Stimulated activated CD4-positive, alpha-beta T cell treated with anti-CD3 and anti-CD28 coated beads, TNF-alpha, amount 100 ng/mL, for 48 hours (primary cell): ENCODE measurements around the gene HNRNPUL2.
"Not testable (repeated sequence)": the region's sequence is repeated elsewhere in the genome, so short reads cannot be mapped to it uniquely, and the experiment has no call there.

Source experiments
- DNase-seq, 3 donors: peaks; one replicate each; pipeline ENCODE4 v3.0.0-alpha.2; 2020; ENCODE audit warnings: low read depth in 3 of 3

Gene HNRNPUL2

DNA sequence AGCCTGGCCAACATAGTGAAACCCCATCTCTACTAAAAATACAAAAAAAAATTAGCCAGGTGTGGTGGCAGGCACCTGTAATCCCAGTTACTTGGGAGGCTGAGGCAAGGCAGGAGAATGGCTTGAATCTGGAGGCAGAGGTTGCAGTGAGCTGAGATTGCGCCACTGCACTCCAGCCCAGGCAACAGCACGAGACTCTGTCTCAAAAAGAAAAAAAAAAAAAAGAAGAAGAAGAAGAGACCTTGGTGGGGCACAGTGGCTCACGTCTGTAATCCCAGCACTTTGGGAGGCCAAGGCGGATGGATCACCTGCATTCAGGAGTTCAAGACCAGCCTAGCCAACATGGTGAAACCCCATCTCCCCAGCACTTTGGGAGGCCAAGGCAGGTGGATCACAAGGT, 23.3 kb downstream of the HNRNPUL2 start:
- not testable (repeated sequence) for DNase-seq

DNA sequence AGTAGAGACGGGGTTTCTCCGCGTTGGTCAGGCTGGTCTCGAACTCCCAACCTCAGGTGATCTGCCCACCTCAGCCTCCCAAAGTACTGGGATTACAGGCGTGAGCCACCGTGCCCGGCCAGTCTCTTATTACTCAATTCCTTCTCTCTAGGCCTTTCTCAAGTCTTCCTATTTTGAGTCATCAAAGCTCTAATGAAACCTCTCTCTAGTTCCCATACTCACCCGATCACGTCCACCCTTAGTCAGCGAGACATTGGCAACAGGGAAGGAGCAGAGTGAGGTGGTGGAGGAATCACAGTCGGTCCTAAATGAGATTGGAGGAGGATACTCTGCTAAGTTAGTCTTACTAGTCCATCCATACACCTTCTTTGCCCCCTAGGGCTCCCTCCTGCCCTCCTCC, 25.0 kb downstream of the HNRNPUL2 start:
- no peak for DNase-seq

DNA sequence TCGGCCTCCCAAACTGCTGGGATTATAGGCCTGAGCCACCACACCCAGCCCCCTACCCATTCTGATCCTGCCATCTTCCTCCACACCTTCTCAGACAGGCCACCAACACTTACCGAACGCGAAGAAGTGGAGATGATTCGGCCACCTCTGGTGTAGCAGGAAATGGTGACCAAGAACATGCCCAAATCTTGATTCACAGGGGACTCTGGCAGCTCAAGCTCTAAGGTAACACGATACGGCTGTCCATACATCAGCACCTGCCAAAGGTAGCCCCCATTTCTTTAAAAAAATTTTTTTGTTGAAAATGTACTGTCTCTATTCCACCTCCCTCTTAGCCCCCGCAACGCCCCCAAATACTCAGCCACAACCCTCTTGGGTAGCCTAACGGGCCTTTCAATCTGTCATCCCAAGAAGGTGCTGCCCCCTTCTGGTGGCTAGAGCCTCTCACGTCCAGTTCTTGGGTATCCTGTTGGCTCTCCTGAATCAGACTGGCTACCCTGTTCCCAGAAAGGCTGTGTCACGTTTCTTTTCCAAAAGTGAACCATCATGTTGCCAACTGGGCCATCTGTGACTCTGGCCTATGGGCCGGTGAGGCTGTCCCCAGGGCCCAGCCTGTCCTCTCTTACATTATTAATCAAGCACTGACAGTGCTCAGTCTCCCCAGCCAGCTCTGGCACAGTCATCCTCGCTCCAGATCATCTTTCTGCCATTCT, 32.6 kb downstream of the HNRNPUL2 start:
- peak in 2 of 3 donors; percentile 56 to 71 for DNase-seq

DNA sequence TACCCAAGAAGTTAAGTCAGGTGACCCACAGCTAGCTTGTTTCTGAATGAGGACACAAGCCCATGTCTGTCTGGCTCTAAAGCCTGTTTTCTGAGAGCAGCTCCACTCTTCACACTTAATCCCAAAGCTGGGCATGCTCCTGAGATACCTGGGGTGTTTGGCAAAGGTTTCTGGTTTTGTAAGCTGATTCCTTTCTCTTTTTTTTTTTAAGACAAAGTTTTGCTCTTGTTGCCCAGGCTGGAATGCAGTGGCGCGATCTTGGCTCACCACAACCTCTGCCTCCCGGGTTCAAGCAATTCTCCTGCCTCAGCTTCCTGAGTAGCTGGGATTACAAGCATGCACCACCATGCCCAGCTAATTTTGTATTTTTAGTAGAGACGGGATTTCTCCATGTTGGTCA, 33.6 kb downstream of the HNRNPUL2 start:
- DNase-seq, result not testable (repeated sequence)

DNA sequence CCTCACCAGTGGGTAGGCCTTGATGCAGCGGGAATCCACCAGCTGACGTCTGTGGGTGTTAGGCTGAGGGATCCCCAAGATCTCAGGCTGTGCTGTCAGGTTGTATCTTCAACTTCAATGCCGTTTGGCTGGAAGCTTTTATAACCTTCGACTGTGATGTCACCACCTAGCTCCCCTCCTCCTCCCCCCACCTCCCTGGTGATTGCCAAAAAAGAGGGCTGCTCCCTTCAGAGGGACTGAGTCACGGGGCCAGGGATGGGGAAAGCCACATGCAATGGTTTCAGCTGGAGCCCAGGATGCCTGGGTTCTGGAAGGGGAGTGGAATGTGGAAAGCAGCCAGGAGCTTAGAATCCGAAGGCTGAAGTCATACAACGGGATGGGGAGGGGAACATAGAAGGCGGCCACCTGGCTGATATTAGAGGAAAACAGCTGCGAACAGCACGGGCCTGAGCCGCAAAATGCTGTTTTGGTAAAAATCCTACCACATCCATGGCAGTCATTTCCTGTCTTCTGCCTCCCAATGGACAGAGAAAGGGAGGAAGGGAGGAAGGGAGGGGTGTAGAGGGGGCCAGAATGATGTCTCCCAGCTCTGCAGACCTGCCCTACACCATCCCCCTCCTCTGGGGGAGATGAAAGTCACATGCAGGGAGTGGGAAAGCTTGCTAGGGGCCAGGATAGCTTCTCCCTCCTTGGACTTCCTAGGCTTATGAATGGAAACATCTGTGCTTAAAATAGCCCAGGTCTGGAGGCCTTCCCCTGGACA, 37.7 kb downstream of the HNRNPUL2 start, which contains the start of gene LRRN4CL:
Gene LRRN4CL (minus strand): TSS at position 110 of the 763 bp plus-strand sequence. CDS start 1,022 bp downstream, outside the sequence.
- DNase-seq, result no peak

GRCh38 chr11:62688491-62688890, 38.8 kb downstream of the HNRNPUL2 start:
- no peak for DNase-seq

DNA sequence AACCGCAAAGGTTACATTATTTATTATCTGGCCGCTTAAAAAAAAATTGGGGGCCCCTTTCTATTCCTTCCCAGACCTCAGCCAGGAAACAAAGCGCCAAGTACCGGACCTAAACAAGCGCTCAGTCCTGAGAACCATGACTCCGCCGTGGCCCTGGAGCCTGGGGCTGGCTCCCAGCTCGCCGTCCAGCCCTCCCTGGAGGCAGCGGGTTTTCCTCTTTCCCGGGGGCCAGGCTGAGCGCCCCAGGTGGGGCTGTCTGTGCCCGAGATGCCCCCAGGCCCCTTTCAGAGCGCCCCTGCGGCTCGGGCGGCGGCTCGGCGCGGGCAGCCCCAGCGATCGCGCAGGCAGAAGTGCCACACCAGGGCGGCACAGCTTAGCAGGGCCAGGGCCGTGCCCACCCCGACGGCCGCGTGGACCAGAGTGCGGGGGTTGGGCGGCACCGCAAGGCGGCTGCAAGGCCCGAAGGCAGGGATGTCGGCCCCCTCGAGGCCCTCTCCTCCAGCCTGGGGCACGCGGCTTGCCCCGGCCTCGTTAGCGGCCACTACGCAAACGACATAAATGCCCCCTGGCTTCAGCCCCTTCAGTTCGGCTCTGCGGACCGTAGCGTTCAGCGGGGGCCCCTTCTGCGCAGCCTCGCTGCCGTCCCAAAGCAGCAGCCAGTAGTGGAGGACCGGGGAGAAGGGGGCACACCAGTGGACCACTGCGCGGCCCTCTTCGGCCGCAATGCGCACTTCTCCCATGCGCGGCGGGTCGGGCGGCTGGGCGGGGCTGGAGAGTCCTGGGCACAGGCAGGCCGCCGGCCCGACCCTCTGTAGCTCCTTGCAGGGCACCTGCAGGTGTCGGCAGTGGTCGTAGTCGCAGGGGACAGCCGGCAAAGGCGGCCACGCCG, 39.5 kb downstream of the HNRNPUL2 start:
- no peak for DNase-seq

DNA sequence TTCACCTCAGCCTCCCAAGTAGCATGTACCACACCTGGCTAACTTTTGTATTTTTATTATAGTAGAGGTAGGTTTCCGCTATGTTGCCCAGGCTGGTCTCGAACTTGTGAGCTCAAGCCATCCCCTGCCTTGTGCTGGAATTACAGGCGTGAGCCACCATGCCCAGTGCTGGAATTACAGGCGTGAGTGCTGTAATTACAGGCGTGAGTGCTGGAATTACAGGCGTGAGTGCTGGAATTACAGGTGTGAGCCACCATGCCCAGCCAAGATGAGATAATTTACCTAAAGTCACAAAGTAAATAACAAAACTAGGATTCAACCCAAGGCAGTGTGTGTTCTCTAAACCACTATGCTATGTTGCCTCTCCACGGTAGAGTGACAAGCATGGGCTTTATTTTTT, 44.7 kb downstream of the HNRNPUL2 start:
- no peak for DNase-seq

DNA sequence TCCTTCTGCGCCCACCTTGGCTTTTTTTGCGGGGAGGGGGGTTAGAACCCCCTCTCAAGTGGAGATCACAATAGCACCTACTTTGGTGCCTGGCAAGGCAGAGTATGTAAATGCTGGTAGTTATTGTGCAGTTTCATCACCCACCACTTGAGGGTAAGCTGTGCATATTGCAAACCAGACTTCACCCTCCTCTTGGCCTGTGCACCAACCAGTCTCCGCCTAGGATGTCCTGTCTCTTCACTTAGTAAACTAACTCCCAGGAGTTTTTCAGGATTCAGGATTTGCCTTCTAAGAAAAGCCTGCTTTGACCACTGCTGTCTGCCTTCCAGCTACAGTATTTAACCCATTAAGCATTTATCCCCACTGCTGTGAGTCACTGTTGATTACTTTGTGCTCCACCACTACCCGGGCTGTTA, 46.4 kb downstream of the HNRNPUL2 start:
- DNase-seq, result peak in 1 of 3 donors; percentile 19

- DNase-seq, result peak; percentile 69 to 85 (median 82)
Measured at GRCh38 chr11:62678770-62679696, 48.2 kb downstream of the HNRNPUL2 start, which contains the start of gene UBXN1. UBXN1 (minus strand) TSS chr11:62679073; CDS start chr11:62678923, 150 bp downstream.

- no peak for DNase-seq
Measured at GRCh38 chr11:62678433-62678769, 48.9 kb downstream of the HNRNPUL2 start.

DNA sequence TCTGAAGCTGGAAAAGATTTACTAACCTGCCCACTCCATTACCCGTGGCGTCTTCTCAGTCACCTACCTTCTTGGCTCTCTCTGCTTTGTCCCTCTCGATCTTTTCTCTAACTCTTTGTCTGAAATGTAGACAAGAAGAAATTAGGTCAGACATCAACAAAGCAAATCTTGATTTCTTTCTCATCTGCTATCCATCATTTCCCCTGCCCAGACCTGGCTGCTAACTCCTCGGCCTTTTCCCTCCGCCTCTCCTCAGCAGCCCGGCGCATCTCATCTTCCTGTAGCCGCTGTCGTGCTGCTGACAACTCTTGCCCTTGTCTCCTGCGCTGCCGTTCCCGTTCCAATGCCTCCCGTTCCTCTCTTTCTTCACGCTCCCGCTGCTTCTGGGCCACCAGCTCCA, 49.5 kb downstream of the HNRNPUL2 start:
- DNase-seq, result no peak

- no peak for DNase-seq
Measured at GRCh38 chr11:62677156-62677555, 50.1 kb downstream of the HNRNPUL2 start.

DNA sequence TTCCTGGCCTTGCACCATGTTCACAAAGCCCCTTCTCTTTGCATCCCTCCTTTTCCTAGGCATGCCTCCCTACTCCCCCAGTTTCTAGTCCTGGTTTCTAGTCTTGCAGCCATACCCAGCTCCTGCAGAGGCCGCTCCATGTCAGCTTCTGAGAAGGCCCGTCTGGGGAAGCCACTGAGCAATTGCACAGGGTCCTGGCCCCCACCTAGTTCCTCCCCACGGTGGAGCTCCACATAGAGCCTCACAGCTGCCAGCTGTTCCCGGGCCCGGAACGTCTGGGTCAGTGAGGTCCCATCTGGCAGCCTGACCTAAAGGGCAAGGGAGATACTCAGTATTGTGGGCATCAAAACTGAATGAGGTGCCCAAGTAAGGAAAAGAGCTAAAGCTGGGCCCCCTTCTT, 50.6 kb downstream of the HNRNPUL2 start:
- no peak for DNase-seq

- not testable (repeated sequence) for DNase-seq
Measured at GRCh38 chr11:62675415-62675814, 51.8 kb downstream of the HNRNPUL2 start.

- no peak for DNase-seq
Measured at GRCh38 chr11:62673196-62673525, 54.1 kb downstream of the HNRNPUL2 start.

GRCh38 chr11:62671608-62672389, 55.5 kb downstream of the HNRNPUL2 start, which contains the start of the genes LBHD1 and UQCC3:
LBHD1 (minus strand) TSS chr11:62672267; CDS start chr11:62670031, 2,236 bp downstream.
UQCC3 (plus strand) TSS chr11:62671673; CDS start chr11:62671746, 73 bp downstream.
- DNase-seq, result peak; percentile 58 to 78 (median 76)

DNA sequence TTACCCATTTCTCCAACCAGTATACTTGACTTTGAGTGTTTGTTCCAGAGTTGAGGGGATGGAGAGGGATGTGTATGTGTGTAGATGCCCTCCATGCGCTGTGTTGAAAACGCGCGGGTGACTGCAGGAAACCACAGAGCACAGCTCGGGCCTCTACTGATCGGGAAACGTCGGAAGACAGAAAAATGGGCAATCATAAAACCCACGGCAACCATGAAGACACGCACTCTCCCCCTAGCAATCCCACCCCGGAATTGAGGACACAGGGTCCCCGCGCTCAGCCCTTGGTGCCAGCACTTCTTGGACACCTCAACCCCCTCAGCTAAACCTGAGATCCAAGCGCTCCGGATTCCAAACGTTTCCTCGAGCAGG, 56.0 kb downstream of the HNRNPUL2 start:
- DNase-seq, result no peak

GRCh38 chr11:62669420-62670161, 57.7 kb downstream of the HNRNPUL2 start:
- DNase-seq, result no peak
